ENCODE results near the gene GPRC5C.

GRCh38 chr17:74424117-74424516 is 7.8 kb upstream of the GPRC5C start:
- TF ChIP-seq CTCF (IDR thresholded peaks at IDR 0.05; ENCODE audit: poor library complexity, severe bottlenecking): no peak
- no peak for TF ChIP-seq POLR2AphosphoS5 (IDR thresholded peaks at IDR 0.05)
- TF ChIP-seq REST (IDR thresholded peaks at IDR 0.05; ENCODE audit: borderline replicate concordance): no peak
- TF ChIP-seq EZH2 (IDR thresholded peaks at IDR 0.05; ENCODE audit: borderline replicate concordance, insufficient read depth, low read length, poor library complexity, severe bottlenecking): no peak
- no peak for TF ChIP-seq RAD21 (conservative IDR thresholded peaks at IDR 0.05)
- TF ChIP-seq MXI1 (conservative IDR thresholded peaks at IDR 0.05; ENCODE audit: poor library complexity, severe bottlenecking): no peak
- no peak for TF ChIP-seq TAF1 (IDR thresholded peaks at IDR 0.05; ENCODE audit: low read depth)
- TF ChIP-seq EP300 (conservative IDR thresholded peaks at IDR 0.05; ENCODE audit: poor library complexity, severe bottlenecking): no peak
- TF ChIP-seq SMC3 (conservative IDR thresholded peaks at IDR 0.05; ENCODE audit: poor library complexity): no peak

Measured in neural cell (in vitro differentiated cells).